Breast epithelium (tissue), 4 donors: Measurements from ENCODE around the gene ADRA1B. TPM values are rescaled to one million over a fixed set of nuclear protein-coding genes. Genes with fewer than 3 reads are reported as not detected.

Experiments
- DNase-seq, 2 donors: peaks; one replicate each; pipeline ENCODE4 v3.0.0-alpha.2; 2019; ENCODE audit warnings: low spot score in 2 of 2
- H3K27ac ChIP-seq, 2 donors: fragments of 200-600 bp; sonication (generic) in 1 of 2; one replicate each; pipeline ENCODE4 v1.5.1; 2016 to 2019; ENCODE audit warnings: mild to moderate bottlenecking in 1 of 2
- H3K27me3 ChIP-seq, 2 donors: fragments of 200-600 bp; sonication (generic) in 1 of 2; one replicate each; pipeline versions ENCODE4 v1.5.1 to v1.6.0; 2017 to 2019; ENCODE audit warnings: control low read depth in 1 of 2, mild to moderate bottlenecking in 1 of 2
- H3K36me3 ChIP-seq: fragments of 200-600 bp; one replicate; pipeline ENCODE4 v1.5.1; 2019
- H3K4me1 ChIP-seq, 2 donors: fragments of 200-600 bp; sonication (generic); one replicate each; pipeline ENCODE4 v1.5.1; 2016 to 2019; ENCODE audit warnings: control low read depth in 1 of 2
- H3K4me3 ChIP-seq, 3 donors: fragments of 200-600 bp; sonication (generic); 1 replicate in 2 of 3; 2 replicates in 1 of 3; pipeline ENCODE4 v1.5.1; 2016 to 2019; ENCODE audit warnings: mild to moderate bottlenecking in 3 of 3, moderate library complexity in 2 of 3
- H3K9me3 ChIP-seq, 2 donors: fragments of 200-600 bp; sonication (generic) in 1 of 2; one replicate each; pipeline ENCODE4 v1.5.1; 2016 to 2019; ENCODE audit warnings: control low read depth in 1 of 2
- POLR2A ChIP-seq: fragments of 450-650 bp; IDR thresholded peaks from one replicate; pipeline ENCODE4 v1.6.1; 2016; ENCODE audit warnings: antibody characterized with exemption, mild to moderate bottlenecking, moderate library complexity
- POLR2AphosphoS5 ChIP-seq, 3 donors: sonication (generic); formaldehyde crosslinking; IDR thresholded peaks; one replicate each; pipeline ENCODE4 v1.6.1; 2017; ENCODE audit warnings: antibody characterized with exemption in 3 of 3
- intact Hi-C: fragments of 100-400 bp; cut with DNase I; formaldehyde crosslinking; loops from one replicate; pipeline ENCODE4 v1.15.1; 2023; ENCODE audit warnings: low total_unique reads
- total RNA-seq, 3 donors: library from RNA; depleted of rRNA; stranded (reverse); fragments of >200 nt; gene quantifications; one replicate each; pipeline ENCODE4 v1.1.0, GENCODE V29; 2016
- TF ChIP-seq, protein P1 (sequence below), 3 donors: fragments of 450-650 bp; IDR thresholded peaks; one replicate each; pipeline ENCODE4 v1.5.1; 2016 to 2017; ENCODE audit warnings: antibody characterized with exemption in 3 of 3, mild to moderate bottlenecking in 3 of 3, moderate library complexity in 3 of 3

Gene ADRA1B
- total RNA-seq, 3 donors from 2014 or later = 0.33 to 2.9 (median 0.88) TPM

DNA sequence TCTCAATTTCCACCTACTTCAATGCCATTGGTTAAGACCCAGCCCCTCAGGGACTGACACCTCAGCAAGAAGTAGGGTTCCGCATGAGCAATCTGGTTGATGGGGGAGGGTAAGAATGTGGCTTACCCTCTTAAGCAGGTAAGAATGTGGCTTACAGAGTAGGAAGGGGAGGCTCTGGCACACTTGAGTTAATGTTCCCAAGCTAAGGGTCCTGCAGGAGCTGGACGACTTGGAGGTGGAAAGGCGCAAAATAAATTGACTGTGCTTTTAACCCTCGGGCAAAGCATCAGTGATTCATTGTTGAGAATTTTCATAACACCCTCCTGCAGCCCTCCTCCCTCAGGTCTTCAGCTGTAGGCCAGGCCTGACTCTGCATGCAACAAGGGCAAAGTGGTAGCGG is 24.9 kb upstream of the ADRA1B start:
- H3K4me1 ChIP-seq = no peaks in the 10 kb centered on the region
- DNase-seq = no peak
- no peaks in the 10 kb centered on the region for H3K36me3 ChIP-seq
- H3K9me3 ChIP-seq = no peaks in the 10 kb centered on the region
- no peak overlapping the region for H3K4me3 ChIP-seq
- no peak overlapping the region for H3K27ac ChIP-seq
- intact Hi-C loops = no loop called here
- H3K27me3 ChIP-seq = no peaks in the 10 kb centered on the region
- no peak for TF ChIP-seq POLR2AphosphoS5 (IDR thresholded peaks at IDR 0.05)
- TF ChIP-seq, protein P1, sequence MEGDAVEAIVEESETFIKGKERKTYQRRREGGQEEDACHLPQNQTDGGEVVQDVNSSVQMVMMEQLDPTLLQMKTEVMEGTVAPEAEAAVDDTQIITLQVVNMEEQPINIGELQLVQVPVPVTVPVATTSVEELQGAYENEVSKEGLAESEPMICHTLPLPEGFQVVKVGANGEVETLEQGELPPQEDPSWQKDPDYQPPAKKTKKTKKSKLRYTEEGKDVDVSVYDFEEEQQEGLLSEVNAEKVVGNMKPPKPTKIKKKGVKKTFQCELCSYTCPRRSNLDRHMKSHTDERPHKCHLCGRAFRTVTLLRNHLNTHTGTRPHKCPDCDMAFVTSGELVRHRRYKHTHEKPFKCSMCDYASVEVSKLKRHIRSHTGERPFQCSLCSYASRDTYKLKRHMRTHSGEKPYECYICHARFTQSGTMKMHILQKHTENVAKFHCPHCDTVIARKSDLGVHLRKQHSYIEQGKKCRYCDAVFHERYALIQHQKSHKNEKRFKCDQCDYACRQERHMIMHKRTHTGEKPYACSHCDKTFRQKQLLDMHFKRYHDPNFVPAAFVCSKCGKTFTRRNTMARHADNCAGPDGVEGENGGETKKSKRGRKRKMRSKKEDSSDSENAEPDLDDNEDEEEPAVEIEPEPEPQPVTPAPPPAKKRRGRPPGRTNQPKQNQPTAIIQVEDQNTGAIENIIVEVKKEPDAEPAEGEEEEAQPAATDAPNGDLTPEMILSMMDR (IDR thresholded peaks at IDR 0.05) = no peak

DNA sequence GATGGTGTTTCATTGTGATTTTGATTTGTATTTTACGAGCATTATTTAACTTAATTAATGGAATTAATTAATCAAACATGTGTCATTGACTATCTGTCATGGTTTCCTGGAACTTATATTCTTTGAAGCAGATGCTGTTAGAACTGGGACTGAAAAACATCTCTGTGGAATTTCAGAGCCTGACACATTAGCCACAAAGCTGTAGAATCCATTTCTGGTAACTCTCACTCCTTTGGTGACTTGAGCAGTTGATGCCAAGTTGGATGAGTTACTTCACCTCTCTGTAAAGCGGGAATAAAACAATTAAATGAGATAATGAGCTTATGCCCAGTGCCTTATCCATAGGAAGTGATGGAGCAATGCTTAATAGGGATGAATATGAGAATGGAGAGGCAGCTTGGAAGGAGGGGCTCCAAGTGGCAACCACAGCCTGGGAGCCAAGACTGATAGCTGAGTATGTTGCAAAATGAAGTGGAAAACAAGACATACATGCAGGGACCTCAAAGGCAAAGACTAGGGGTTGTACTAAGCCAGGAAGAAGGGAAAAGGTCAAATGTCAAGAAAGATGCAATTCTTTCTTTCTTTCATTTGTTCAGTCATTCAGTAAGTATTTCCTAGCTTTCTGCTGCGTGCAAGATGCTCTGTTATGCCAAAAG is 23.1 kb upstream of the ADRA1B start:
- no peak overlapping the region for H3K27ac ChIP-seq
- DNase-seq = no peak
- no peak overlapping the region for H3K4me3 ChIP-seq
- no peaks in the 10 kb centered on the region for H3K27me3 ChIP-seq
- no peaks in the 10 kb centered on the region for H3K36me3 ChIP-seq
- TF ChIP-seq, protein P1 (IDR thresholded peaks at IDR 0.05) = no peak
- TF ChIP-seq POLR2AphosphoS5 (IDR thresholded peaks at IDR 0.05) (no peak), POLR2A (no peak)
- no peaks in the 10 kb centered on the region for H3K4me1 ChIP-seq
- intact Hi-C loops = no loop called here
- no peaks in the 10 kb centered on the region for H3K9me3 ChIP-seq

DNA sequence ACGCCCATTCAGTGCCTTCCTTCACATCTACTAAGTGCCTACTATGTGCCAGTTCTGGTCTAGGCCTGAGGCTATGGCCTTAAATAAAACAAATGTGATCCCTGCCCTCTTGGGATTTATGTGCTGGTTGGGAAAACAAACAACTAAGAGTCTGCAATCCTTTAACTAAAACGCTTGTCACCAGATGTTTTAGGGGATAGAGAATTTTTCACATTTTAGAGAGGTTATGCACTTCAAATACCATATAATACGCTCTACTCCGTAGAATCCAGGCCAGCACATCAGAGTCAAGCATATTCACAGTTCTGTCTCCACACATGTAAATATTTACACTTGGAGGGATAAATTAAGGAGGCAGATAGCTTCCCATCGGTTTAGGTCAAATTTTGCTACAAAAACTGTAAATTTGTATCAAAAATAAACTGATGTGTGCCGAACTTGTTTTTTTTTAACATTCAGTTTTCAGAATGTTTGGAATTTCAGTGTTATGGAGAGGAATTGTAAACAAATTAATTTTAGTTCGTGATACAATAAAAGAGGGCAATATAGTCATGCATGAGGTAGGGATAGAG is 22.0 kb upstream of the ADRA1B start:
- Histone ChIP-seq H3K4me1 (no peaks in the 10 kb centered on the region), H3K27me3 (no peaks in the 10 kb centered on the region), H3K9me3 (no peaks in the 10 kb centered on the region), H3K4me3 (no peak overlapping the region), H3K36me3 (no peaks in the 10 kb centered on the region), H3K27ac (no peak overlapping the region)
- no peak for TF ChIP-seq POLR2A
- intact Hi-C loops = no loop called here
- DNase-seq = no peak

DNA sequence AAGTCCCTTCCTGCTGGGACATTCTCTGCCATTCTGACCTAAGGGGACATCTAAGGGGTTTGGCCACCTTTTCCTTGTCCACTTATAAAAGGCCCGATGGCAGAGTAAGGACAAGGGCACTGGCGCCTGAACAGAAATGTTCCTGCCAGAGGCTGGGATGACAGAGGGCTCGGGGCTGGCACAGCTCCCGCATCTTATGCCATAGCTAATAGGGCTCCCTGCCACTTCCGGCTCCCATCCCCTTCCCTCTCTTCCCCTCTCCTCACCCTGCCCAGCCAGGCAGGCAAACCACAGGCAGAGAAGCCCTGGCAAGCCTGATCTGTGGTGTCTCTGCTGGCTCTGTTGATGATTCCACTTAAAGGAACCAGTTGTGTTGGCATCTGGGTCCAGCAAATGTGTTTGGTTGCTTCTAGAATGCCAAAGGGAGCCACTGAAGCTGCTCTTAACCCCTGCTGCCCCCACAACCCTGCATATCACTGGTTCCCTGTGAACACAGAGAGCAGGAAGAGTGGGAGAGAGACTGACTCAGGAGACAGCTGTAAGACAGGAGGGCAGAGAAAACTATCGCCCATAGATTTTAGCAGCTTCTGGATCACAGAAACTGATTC is 18.4 kb upstream of the ADRA1B start:
- Histone ChIP-seq H3K36me3 (no peaks in the 10 kb centered on the region), H3K27me3 (no peaks in the 10 kb centered on the region), H3K27ac (no peak overlapping the region), H3K4me3 (no peak overlapping the region), H3K4me1 (no peaks in the 10 kb centered on the region), H3K9me3 (no peaks in the 10 kb centered on the region)
- DNase-seq = no peak
- TF ChIP-seq POLR2AphosphoS5 (IDR thresholded peaks at IDR 0.05) = no peak
- no peak for TF ChIP-seq POLR2A
- TF ChIP-seq, protein P1 (IDR thresholded peaks at IDR 0.05) = no peak
- intact Hi-C loops = no loop called here

DNA sequence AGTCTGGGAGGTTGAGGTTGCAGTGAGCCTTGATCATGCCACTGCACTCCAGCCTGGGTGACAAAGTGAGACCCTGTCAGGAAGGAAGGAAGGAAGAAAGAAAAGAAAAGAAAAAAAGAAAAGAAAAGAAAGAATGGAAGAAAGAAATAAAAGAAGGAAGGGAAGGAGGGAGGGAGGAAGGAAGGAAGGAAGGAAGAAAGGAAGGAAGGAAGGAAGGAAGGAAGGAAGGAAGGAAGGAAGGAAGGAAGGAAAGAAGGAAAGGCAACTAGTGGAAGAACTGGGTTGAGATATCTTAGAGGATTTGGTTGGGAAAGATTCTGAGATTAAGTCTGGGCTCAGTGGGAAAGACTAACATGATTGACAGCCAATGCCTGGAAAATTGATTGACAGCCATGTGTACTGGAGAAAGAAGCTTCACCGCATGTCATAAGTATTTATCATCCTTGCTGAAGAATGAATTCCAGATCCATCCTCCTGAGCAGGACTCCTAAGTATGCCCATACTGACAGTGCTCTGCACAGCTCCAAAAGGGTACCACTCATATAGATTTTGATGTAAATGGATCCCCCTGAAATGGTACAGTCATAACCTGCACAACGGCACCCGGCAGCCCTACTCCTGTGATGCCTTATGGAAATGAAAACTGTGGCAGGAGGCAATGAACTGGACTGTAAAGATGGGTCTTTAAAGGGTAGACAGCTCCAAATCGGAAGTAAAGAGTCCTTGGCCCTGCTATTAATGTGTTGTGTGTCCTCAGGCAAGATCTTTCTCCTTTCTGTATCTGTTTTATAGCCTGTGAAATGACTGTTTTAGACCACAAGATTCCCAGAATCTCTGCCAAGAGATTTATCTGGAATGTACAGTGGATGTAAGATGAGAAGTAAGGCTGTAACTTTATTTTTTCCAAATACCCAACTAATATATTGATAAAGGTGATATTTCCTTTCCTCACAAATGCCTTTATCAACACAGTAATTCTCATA is 16.9 kb upstream of the ADRA1B start:
- no peaks in the 10 kb centered on the region for H3K27me3 ChIP-seq
- no peaks in the 10 kb centered on the region for H3K4me1 ChIP-seq
- H3K4me3 ChIP-seq = no peak overlapping the region
- H3K27ac ChIP-seq = no peak overlapping the region
- TF ChIP-seq, protein P1 (IDR thresholded peaks at IDR 0.05) = no peak
- TF ChIP-seq POLR2A (no peak), POLR2AphosphoS5 (IDR thresholded peaks at IDR 0.05) (no peak)
- no peaks in the 10 kb centered on the region for H3K9me3 ChIP-seq
- intact Hi-C loops = no loop called here
- no peak for DNase-seq
- no peaks in the 10 kb centered on the region for H3K36me3 ChIP-seq
